ENCODE results near the gene KCTD8.
"Not testable (repeated sequence)": the region's sequence is repeated elsewhere in the genome, so short reads cannot be mapped to it uniquely, and the experiment has no call there.

The KCTD8 gene

GRCh38 chr4:44186096-44186849 is 262.3 kb downstream of the KCTD8 start:
- no peak for TF ChIP-seq CTCF (IDR thresholded peaks at IDR 0.05; ENCODE audit: low read depth, low read length, missing control alignments)
- DNase-seq (ENCODE audit: low read depth): no peak
- in situ Hi-C loops (cut with HindIII; ENCODE audit: low sequenced_read_pairs): no loop called here
- H3K4me3 ChIP-seq (ENCODE audit: low read depth, low read length): no peak overlapping the region

- in situ Hi-C loops (cut with HindIII; ENCODE audit: low sequenced_read_pairs); DNase-seq (ENCODE audit: low read depth); H3K4me3 ChIP-seq (ENCODE audit: low read depth, low read length): not testable (repeated sequence)
Measured at GRCh38 chr4:44181491-44182349, 266.9 kb downstream of the KCTD8 start.

GRCh38 chr4:44167766-44168165 is 280.8 kb downstream of the KCTD8 start:
- DNase-seq (ENCODE audit: low read depth); H3K4me3 ChIP-seq (ENCODE audit: low read depth, low read length); in situ Hi-C loops (cut with HindIII; ENCODE audit: low sequenced_read_pairs): not testable (repeated sequence)

- in situ Hi-C loops (cut with HindIII; ENCODE audit: low sequenced_read_pairs): no loop called here
- DNase-seq (ENCODE audit: low read depth): no peak
- no peak overlapping the region for H3K4me3 ChIP-seq (ENCODE audit: low read depth, low read length)
- TF ChIP-seq CTCF (IDR thresholded peaks at IDR 0.05; ENCODE audit: low read depth, low read length, missing control alignments): no peak
Measured at GRCh38 chr4:44165938-44166337, 282.7 kb downstream of the KCTD8 start.

- in situ Hi-C loops (cut with HindIII; ENCODE audit: low sequenced_read_pairs): no loop called here
- DNase-seq (ENCODE audit: low read depth): no peak
- TF ChIP-seq CTCF (IDR thresholded peaks at IDR 0.05; ENCODE audit: low read depth, low read length, missing control alignments): no peak
- H3K4me3 ChIP-seq (ENCODE audit: low read depth, low read length): no peak overlapping the region
Measured at GRCh38 chr4:44162538-44163270, 285.9 kb downstream of the KCTD8 start.

- in situ Hi-C loops (cut with HindIII; ENCODE audit: low sequenced_read_pairs): no loop called here
- DNase-seq (ENCODE audit: low read depth): no peak
- no peak for TF ChIP-seq CTCF (IDR thresholded peaks at IDR 0.05; ENCODE audit: low read depth, low read length, missing control alignments)
- no peak overlapping the region for H3K4me3 ChIP-seq (ENCODE audit: low read depth, low read length)
Measured at GRCh38 chr4:44161756-44162155, 286.9 kb downstream of the KCTD8 start.

GRCh38 chr4:44160776-44161367 is 287.7 kb downstream of the KCTD8 start:
- in situ Hi-C loops (cut with HindIII; ENCODE audit: low sequenced_read_pairs): no loop called here
- no peak for TF ChIP-seq CTCF (IDR thresholded peaks at IDR 0.05; ENCODE audit: low read depth, low read length, missing control alignments)
- DNase-seq (ENCODE audit: low read depth): no peak
- no peak overlapping the region for H3K4me3 ChIP-seq (ENCODE audit: low read depth, low read length)

All from astrocyte of the cerebellum (primary cell).